ENCODE results near the gene CDC34. TPM values are rescaled to one million over a fixed set of nuclear protein-coding genes. Genes with fewer than 3 reads are reported as not detected.

The CDC34 gene
- total RNA-seq, 1 donor from 2014 or later, result 96.5 TPM

- DNase-seq, result no peak
- H3K27me3 ChIP-seq (ENCODE audit: low read depth), result no peaks in the 10 kb centered on the region
- H3K4me1 ChIP-seq, result peaks cover 45% of the 10 kb centered on the region
- H3K4me3 ChIP-seq, result no peak overlapping the region
- TF ChIP-seq CTCF (IDR thresholded peaks at IDR 0.05; ENCODE audit: borderline replicate concordance), result no peak
- intact Hi-C loops (cut with micrococcal nuclease), result no loop called here
- H3K36me3 ChIP-seq, result peaks cover 64% of the 10 kb centered on the region
- H3K9me3 ChIP-seq (replicated peaks), result no peaks in the 10 kb centered on the region
- H3K27ac ChIP-seq (replicated peaks), result no peak overlapping the region
Observed at GRCh38 chr19:539429-540030, 8.0 kb downstream of the CDC34 start.

GRCh38 chr19:540867-541637 lies 9.5 kb downstream of the CDC34 start:
- Histone ChIP-seq H3K36me3 (peaks cover 56% of the 10 kb centered on the region), H3K4me1 (peaks cover 30% of the 10 kb centered on the region), H3K27me3 (ENCODE audit: low read depth) (no peaks in the 10 kb centered on the region), H3K4me3 (no peak overlapping the region), H3K27ac (replicated peaks) (no peak overlapping the region), H3K9me3 (replicated peaks) (no peaks in the 10 kb centered on the region)
- TF ChIP-seq CTCF (IDR thresholded peaks at IDR 0.05; ENCODE audit: borderline replicate concordance), result no peak
- intact Hi-C loops (cut with micrococcal nuclease), result no loop called here
- DNase-seq, result no peak

- no peak for TF ChIP-seq CTCF (IDR thresholded peaks at IDR 0.05; ENCODE audit: borderline replicate concordance)
- intact Hi-C loops (cut with micrococcal nuclease), result no loop called here
- no peak for DNase-seq
- Histone ChIP-seq H3K27me3 (ENCODE audit: low read depth) (no peaks in the 10 kb centered on the region), H3K9me3 (replicated peaks) (no peaks in the 10 kb centered on the region), H3K4me1 (peaks cover 24% of the 10 kb centered on the region), H3K4me3 (no peak overlapping the region), H3K27ac (replicated peaks) (no peak overlapping the region), H3K36me3 (peaks cover 50% of the 10 kb centered on the region)
Observed at GRCh38 chr19:541699-542098, 10.1 kb downstream of the CDC34 start.

GRCh38 chr19:542173-542866 lies 10.8 kb downstream of the CDC34 start:
- H3K36me3 ChIP-seq, result peaks cover 45% of the 10 kb centered on the region
- H3K27ac ChIP-seq (replicated peaks), result no peak overlapping the region
- H3K4me3 ChIP-seq, result no peak overlapping the region
- peaks cover 19% of the 10 kb centered on the region for H3K4me1 ChIP-seq
- no peaks in the 10 kb centered on the region for H3K9me3 ChIP-seq (replicated peaks)
- intact Hi-C loops (cut with micrococcal nuclease), result no loop called here
- DNase-seq, result no peak
- H3K27me3 ChIP-seq (ENCODE audit: low read depth), result no peaks in the 10 kb centered on the region
- no peak for TF ChIP-seq CTCF (IDR thresholded peaks at IDR 0.05; ENCODE audit: borderline replicate concordance)

- H3K4me3 ChIP-seq, result no peak within 1 kb of the TSS
- H3K9me3 ChIP-seq (replicated peaks), result no peaks in the 10 kb centered on the region
- TF ChIP-seq CTCF (IDR thresholded peaks at IDR 0.05; ENCODE audit: borderline replicate concordance), result no peak
- intact Hi-C loops (cut with micrococcal nuclease), result no loop called here
- H3K27ac ChIP-seq (replicated peaks), result no peak within 1 kb of the TSS
- DNase-seq, result no peak
- H3K27me3 ChIP-seq (ENCODE audit: low read depth), result no peaks in the 10 kb centered on the region
- H3K36me3 ChIP-seq, result peaks cover 29% of the 10 kb centered on the region
- H3K4me1 ChIP-seq, result peaks cover 9% of the 10 kb centered on the region
Observed at GRCh38 chr19:543910-544608, 12.5 kb downstream of the CDC34 start, which contains the start of gene GZMM. Gene GZMM, plus strand, starts transcription at chr19:544053. Its CDS starts 19 bp downstream, at chr19:544072.
